PC-9 (cell line): ENCODE results near the gene MAP3K20. TPM values are rescaled to one million over a fixed set of nuclear protein-coding genes. Genes with fewer than 3 reads are reported as not detected.

Experiments
- BruUV-seq: library from RNA; stranded (reverse); fragments of 400-500 nt; replicated peaks from 2 replicates; lab custom pipeline; 2021; lab: Mats Ljungman, UMichigan
- CTCF ChIA-PET: fragments of 300-600 bp; sonication (Branson Sonifier 250); formaldehyde crosslinking; loops from one replicate; lab custom pipeline; 2022; ENCODE audit warnings: antibody characterized with exemption; lab: Charles Lee
- POLR2A ChIA-PET: fragments of 300-600 bp; sonication (Branson Sonifier 250); formaldehyde crosslinking; loops from one replicate; lab custom pipeline; 2022; ENCODE audit warnings: antibody characterized with exemption; ENCODE audit not compliant: unreplicated experiment; lab: Charles Lee
- DNase-seq, 2 experiments: peaks; one replicate each; pipeline versions ENCODE4 v3.0.0 to v3.0.0-alpha.2; 2015 to 2022; ENCODE audit warnings: mixed read lengths in 1 of 2
- H2AFZ ChIP-seq: fragments of 200-600 bp; sonication (generic); 2 replicates; pipeline ENCODE4 v1.8.1; 2017; ENCODE audit warnings: antibody characterized with exemption
- H3F3A ChIP-seq: fragments of 200-600 bp; sonication (generic); 2 replicates; pipeline ENCODE4 v1.8.1; 2017; ENCODE audit warnings: antibody characterized with exemption, mild to moderate bottlenecking, low read depth; ENCODE audit not compliant: insufficient read depth
- H3K27ac ChIP-seq: fragments of 200-600 bp; sonication (generic); 2 replicates; pipeline ENCODE4 v1.6.1; 2016; ENCODE audit warnings: mixed run types
- H3K27me3 ChIP-seq: fragments of 200-600 bp; sonication (generic); 2 replicates; pipeline ENCODE4 v1.6.1; 2016; ENCODE audit warnings: low read depth, mixed run types; ENCODE audit not compliant: insufficient read depth
- H3K36me3 ChIP-seq: fragments of 200-600 bp; sonication (generic); 2 replicates; pipeline ENCODE4 v1.6.1; 2016; ENCODE audit warnings: low read depth, mixed run types
- H3K4me1 ChIP-seq: fragments of 200-600 bp; sonication (generic); replicated peaks from 2 replicates; pipeline ENCODE4 v1.6.1; 2016; ENCODE audit warnings: mixed run types; ENCODE audit not compliant: insufficient read depth
- H3K4me2 ChIP-seq: fragments of 200-600 bp; sonication (generic); 2 replicates; pipeline ENCODE4 v1.6.1; 2017; ENCODE audit warnings: mixed run types
- H3K4me3 ChIP-seq: fragments of 200-600 bp; sonication (generic); 2 replicates; pipeline ENCODE4 v1.6.1; 2016; ENCODE audit warnings: mixed run types
- H3K79me2 ChIP-seq: fragments of 200-600 bp; sonication (generic); 2 replicates; pipeline ENCODE4 v1.6.1; 2017; ENCODE audit warnings: low read depth, mixed run types
- H3K9me2 ChIP-seq: fragments of 200-600 bp; sonication (generic); 2 replicates; pipeline ENCODE4 v1.8.1; 2017; ENCODE audit warnings: mild to moderate bottlenecking; ENCODE audit not compliant: insufficient read depth
- H3K9me3 ChIP-seq: fragments of 200-600 bp; sonication (generic); 2 replicates; pipeline ENCODE4 v1.8.1; 2016; ENCODE audit warnings: low read depth; ENCODE audit not compliant: insufficient read depth
- H4K20me1 ChIP-seq: fragments of 200-600 bp; sonication (generic); 2 replicates; pipeline ENCODE4 v1.8.1; 2017; ENCODE audit not compliant: insufficient read depth
- CTCF ChIP-seq: fragments of 200-600 bp; sonication (generic); conservative IDR thresholded peaks from 2 replicates; pipeline ENCODE4 v1.6.1; 2017; ENCODE audit warnings: mixed run types, antibody characterized with exemption, mild to moderate bottlenecking, moderate library complexity
- EZH2 ChIP-seq: fragments of 200-600 bp; sonication (generic); IDR thresholded peaks from 2 replicates; pipeline ENCODE4 v1.8.0; 2017; ENCODE audit warnings: antibody characterized with exemption, low read depth
- intact Hi-C: fragments of 100-400 bp; cut with micrococcal nuclease; formaldehyde crosslinking; loops from one replicate; pipeline ENCODE4 v1.10.0; 2022; ENCODE audit not compliant: unreplicated experiment
- total RNA-seq: library from RNA; stranded (reverse); gene quantifications from 2 replicates; pipeline ENCODE4 v1.2.3, GENCODE V29; 2021

The MAP3K20 gene
- total RNA-seq, 1 experiment from 2014 or later = 58.5 TPM

GRCh38 chr2:173215316-173215715 is 139.7 kb downstream of the MAP3K20 start:
- CTCF ChIA-PET = no interaction called here
- H3K4me2 ChIP-seq = no peak overlapping the region
- no peak for DNase-seq
- H3K9me2 ChIP-seq = no peaks in the 10 kb centered on the region
- no peaks in the 10 kb centered on the region for H3K27me3 ChIP-seq
- no peak overlapping the region for H3K4me3 ChIP-seq
- no peak overlapping the region for H3K27ac ChIP-seq
- no peak for TF ChIP-seq EZH2
- TF ChIP-seq CTCF = no peak
- H3K79me2 ChIP-seq = no peaks in the 10 kb centered on the region
- no peak overlapping the region for H2AFZ ChIP-seq
- no peaks in the 10 kb centered on the region for H3K9me3 ChIP-seq
- H4K20me1 ChIP-seq = no peaks in the 10 kb centered on the region
- peaks cover under 1% of the 10 kb centered on the region for H3F3A ChIP-seq
- no peaks in the 10 kb centered on the region for H3K36me3 ChIP-seq
- peaks cover 5% of the 10 kb centered on the region for H3K4me1 ChIP-seq
- no TSS peak for BruUV-seq
- POLR2A ChIA-PET = no interaction called here
- intact Hi-C loops = loop anchor here (10.0 kb wide), 1 partner anchor 1129 kb away; no protein-coding TSS in a partner anchor

- no TSS peak for BruUV-seq
- Histone ChIP-seq H3F3A (no peaks in the 10 kb centered on the region; the same call in 1 of the 2 replicates), H3K9me3 (no peaks in the 10 kb centered on the region), H3K4me2 (no peak overlapping the region), H3K36me3 (no peaks in the 10 kb centered on the region), H3K27me3 (no peaks in the 10 kb centered on the region), H3K27ac (no peak overlapping the region), H2AFZ (no peak overlapping the region), H3K4me3 (no peak overlapping the region), H3K9me2 (no peaks in the 10 kb centered on the region), H4K20me1 (no peaks in the 10 kb centered on the region), H3K79me2 (no peaks in the 10 kb centered on the region), H3K4me1 (no peaks in the 10 kb centered on the region)
- ChIA-PET POLR2A (no interaction called here), CTCF (no interaction called here)
- intact Hi-C loops = loop anchor here (10.0 kb wide), 1 partner anchor 1129 kb away; no protein-coding TSS in a partner anchor
- no peak for DNase-seq
- TF ChIP-seq EZH2 = no peak
- no peak for TF ChIP-seq CTCF
Measured at GRCh38 chr2:173216051-173216450, 140.4 kb downstream of the MAP3K20 start.

GRCh38 chr2:173216668-173217067 is 141.0 kb downstream of the MAP3K20 start:
- H3K4me3 ChIP-seq = no peak overlapping the region
- no peaks in the 10 kb centered on the region for H3K9me3 ChIP-seq
- DNase-seq = no peak
- no peaks in the 10 kb centered on the region for H3K4me1 ChIP-seq
- H4K20me1 ChIP-seq = no peaks in the 10 kb centered on the region
- POLR2A ChIA-PET = interaction anchor here (0.6 kb wide), 1 partner anchor 1220 kb away, joined by 3 read pairs; no protein-coding TSS in a partner anchor
- TF ChIP-seq EZH2 = no peak
- 0 out of 2 replicates have a peak, but pooled peaks have one; percentile 17 for TF ChIP-seq CTCF
- no peaks in the 10 kb centered on the region; the same call in 1 of the 2 replicates for H3K36me3 ChIP-seq
- no peak overlapping the region for H3K27ac ChIP-seq
- no peak overlapping the region for H2AFZ ChIP-seq
- H3K79me2 ChIP-seq = no peaks in the 10 kb centered on the region
- intact Hi-C loops = loop anchor here (10.0 kb wide), 1 partner anchor 1128 kb away; no protein-coding TSS in a partner anchor
- no peaks in the 10 kb centered on the region; the same call in 1 of the 2 replicates for H3F3A ChIP-seq
- CTCF ChIA-PET = interaction anchor here (0.6 to 1.2 kb wide), 4 partner anchors 8 to 1125 kb away, joined by 3 to 5 read pairs (median 4); no protein-coding TSS in a partner anchor
- no peaks in the 10 kb centered on the region for H3K27me3 ChIP-seq
- no TSS peak for BruUV-seq
- no peak overlapping the region for H3K4me2 ChIP-seq
- no peaks in the 10 kb centered on the region for H3K9me2 ChIP-seq
